H1 (cell line): Measurements from ENCODE around the gene COTL1. TPM values are rescaled to one million over a fixed set of nuclear protein-coding genes. Genes with fewer than 3 reads are reported as not detected.

Experiments
- CTCF ChIA-PET: fragments of 300-600 bp; sonication (Branson Sonifier 250); formaldehyde crosslinking; loops from one replicate; lab custom pipeline; 2021; ENCODE audit not compliant: partially characterized antibody; lab: Charles Lee
- POLR2A ChIA-PET: fragments of 300-600 bp; sonication (Branson Sonifier 250); formaldehyde crosslinking; loops from one replicate; lab custom pipeline; 2021; ENCODE audit warnings: inconsistent platforms; ENCODE audit not compliant: partially characterized antibody; lab: Charles Lee
- DNase-seq, 2 experiments: peaks; one replicate each; pipeline versions ENCODE4 v3.0.0 to v3.0.0-alpha.2; 2010 to 2022; ENCODE audit warnings: low spot score in 2 of 2, low read depth in 1 of 2, mixed read lengths in 1 of 2
- FAIRE-seq: peaks from 2 replicates; lab custom pipeline; 2011; peaks lifted over from hg19 to GRCh38; lab: Jason Lieb, UNC
- H2AFZ ChIP-seq: 2 replicates; pipeline ENCODE4 v1.8.1; 2012; ENCODE audit warnings: low read length, inconsistent platforms
- H2AK5ac ChIP-seq: 2 replicates; pipeline ENCODE4 v1.6.1; 2013; ENCODE audit warnings: low read depth, low read length
- H2BK120ac ChIP-seq: replicated peaks from 2 replicates; pipeline ENCODE3; 2013; ENCODE audit warnings: low read depth, low read length, inconsistent platforms
- H2BK12ac ChIP-seq: 2 replicates; pipeline ENCODE4 v1.6.1; 2013; ENCODE audit warnings: low read depth, low read length
- H2BK15ac ChIP-seq: 2 replicates; pipeline ENCODE4 v1.6.1; 2013; ENCODE audit warnings: low read length
- H2BK20ac ChIP-seq: 2 replicates; pipeline ENCODE4 v1.6.1; 2013; ENCODE audit warnings: low read length
- H2BK5ac ChIP-seq: 2 replicates; pipeline ENCODE4 v1.6.1; 2013; ENCODE audit warnings: low read depth, low read length
- H3K14ac ChIP-seq: 2 replicates; pipeline ENCODE4 v1.6.1; 2013; ENCODE audit warnings: inconsistent platforms; ENCODE audit not compliant: insufficient read length
- H3K18ac ChIP-seq: 2 replicates; pipeline ENCODE4 v1.6.1; 2013; ENCODE audit warnings: low read length; ENCODE audit errors: extremely low read depth
- H3K23ac ChIP-seq: 2 replicates; pipeline ENCODE4 v1.6.1; 2013; ENCODE audit warnings: inconsistent platforms; ENCODE audit not compliant: insufficient read length
- H3K23me2 ChIP-seq: 2 replicates; pipeline ENCODE4 v1.6.1; 2013; ENCODE audit warnings: low read depth, low read length
- H3K27ac ChIP-seq: 2 replicates; pipeline ENCODE4 v1.6.1; 2011; ENCODE audit warnings: low read depth, low read length, inconsistent platforms
- H3K27me3 ChIP-seq, 4 experiments: replicated peaks in 1 of 4; 1 replicate in 1 of 4; 2 replicates in 3 of 4; pipeline versions ENCODE4 v1.6.1 to v1.8.1; 2011 to 2013; ENCODE audit warnings: low read length in 3 of 4, mild to moderate bottlenecking in 3 of 4, inconsistent platforms in 2 of 4, mixed read lengths in 2 of 4, moderate library complexity in 1 of 4; ENCODE audit not compliant: control insufficient read depth in 3 of 4, insufficient read depth in 3 of 4; ENCODE audit errors: extremely low read depth in 1 of 4
- H3K36me3 ChIP-seq, 4 experiments: 2 replicates each; pipeline versions ENCODE4 v1.6.1 to v1.8.1; 2011 to 2013; ENCODE audit warnings: mild to moderate bottlenecking in 4 of 4, low read length in 3 of 4, moderate library complexity in 2 of 4, control low read depth in 1 of 4, inconsistent platforms in 1 of 4; ENCODE audit not compliant: insufficient read depth in 4 of 4, control insufficient read depth in 2 of 4
- H3K4ac ChIP-seq: replicated peaks from 2 replicates; pipeline ENCODE3; 2013; ENCODE audit warnings: low read length, low read depth, mixed read lengths, inconsistent platforms; ENCODE audit not compliant: insufficient read length
- H3K4me1 ChIP-seq, 4 experiments: replicated peaks in 1 of 4; 1 replicate in 1 of 4; 2 replicates in 3 of 4; pipeline versions ENCODE4 v1.6.1 to v1.8.1; 2011 to 2013; ENCODE audit warnings: low read length in 3 of 4, inconsistent platforms in 2 of 4, mixed read lengths in 1 of 4; ENCODE audit not compliant: insufficient read depth in 4 of 4, control insufficient read depth in 3 of 4
- H3K4me2 ChIP-seq, 2 experiments: 2 replicates each; pipeline versions ENCODE4 v1.6.1 to v1.8.1; 2011 to 2013; ENCODE audit warnings: low read depth in 2 of 2, low read length in 2 of 2, control low read depth in 1 of 2, inconsistent platforms in 1 of 2, mild to moderate bottlenecking in 1 of 2; ENCODE audit not compliant: insufficient read depth in 1 of 2
- H3K4me3 ChIP-seq, 4 experiments: fragments of 200-600, 300-600 bp in 1 of 4; sonication (generic), shearing (Covaris generic), sonication (Bioruptor Twin) in 1 of 4; 2 replicates each; pipeline versions ENCODE4 v1.5.1 to v1.8.1; 2011 to 2016; ENCODE audit warnings: low read length in 4 of 4, low read depth in 3 of 4, control low read depth in 2 of 4, inconsistent platforms in 2 of 4, mild to moderate bottlenecking in 2 of 4, mixed read lengths in 1 of 4, moderate library complexity in 1 of 4; ENCODE audit not compliant: insufficient read depth in 2 of 4; ENCODE audit errors: extremely low read depth in 1 of 4
- H3K56ac ChIP-seq: replicated peaks from 2 replicates; pipeline ENCODE3; 2013; ENCODE audit warnings: low read depth, mild to moderate bottlenecking, mixed read lengths, low read length, inconsistent platforms; ENCODE audit not compliant: insufficient read length
- H3K79me1 ChIP-seq: 2 replicates; pipeline ENCODE4 v1.6.1; 2013; ENCODE audit warnings: low read depth, low read length, control low read depth
- H3K79me2 ChIP-seq, 2 experiments: 2 replicates each; pipeline versions ENCODE4 v1.6.1 to v1.8.1; 2012 to 2013; ENCODE audit warnings: low read length in 2 of 2, mild to moderate bottlenecking in 2 of 2, inconsistent platforms in 1 of 2; ENCODE audit not compliant: insufficient read depth in 2 of 2, control insufficient read depth in 1 of 2
- H3K9ac ChIP-seq, 4 experiments: replicated peaks in 1 of 4; 1 replicate in 1 of 4; 2 replicates in 3 of 4; pipeline versions ENCODE4 v1.6.1 to v1.8.1; 2011 to 2013; ENCODE audit warnings: low read depth in 3 of 4, low read length in 3 of 4, control low read depth in 2 of 4, mild to moderate bottlenecking in 2 of 4, moderate library complexity in 2 of 4, inconsistent platforms in 1 of 4; ENCODE audit errors: extremely low read depth in 1 of 4
- H3K9me3 ChIP-seq, 2 experiments: 2 replicates each; pipeline versions ENCODE4 v1.6.1 to v1.8.1; 2012 to 2013; ENCODE audit warnings: mild to moderate bottlenecking in 2 of 2, moderate library complexity in 2 of 2, control low read depth in 1 of 2, inconsistent platforms in 1 of 2, low read depth in 1 of 2, low read length in 1 of 2, mixed read lengths in 1 of 2; ENCODE audit not compliant: insufficient read depth in 2 of 2
- H4K20me1 ChIP-seq, 2 experiments: replicated peaks in 1 of 2; 2 replicates each; pipeline versions ENCODE3 to v1.8.1; 2011 to 2013; ENCODE audit warnings: inconsistent platforms in 2 of 2, low read length in 2 of 2, mild to moderate bottlenecking in 1 of 2; ENCODE audit not compliant: insufficient read depth in 2 of 2, control insufficient read depth in 1 of 2
- H4K5ac ChIP-seq: 2 replicates; pipeline ENCODE4 v1.6.1; 2013; ENCODE audit warnings: low read length, low read depth, mixed read lengths, inconsistent platforms; ENCODE audit not compliant: insufficient read length
- H4K8ac ChIP-seq: 2 replicates; pipeline ENCODE4 v1.8.0; 2013; ENCODE audit warnings: mild to moderate bottlenecking, moderate library complexity, low read length, inconsistent platforms; ENCODE audit not compliant: insufficient read depth; ENCODE audit errors: extremely low read depth
- H4K91ac ChIP-seq: replicated peaks from 2 replicates; pipeline ENCODE3; 2013; ENCODE audit warnings: low read length, mixed read lengths, inconsistent platforms; ENCODE audit not compliant: insufficient read length
- NRF1 ChIP-seq: IDR thresholded peaks from 2 replicates; pipeline ENCODE4 v1.6.1; 2011; ENCODE audit warnings: mild to moderate bottlenecking, low read depth, low read length, improper control_type of control experiment
- POLR2A ChIP-seq, 2 experiments: IDR thresholded peaks; 1 replicate in 1 of 2; 2 replicates in 1 of 2; pipeline ENCODE4 v1.6.1; 2011; ENCODE audit warnings: low read depth in 2 of 2, low read length in 2 of 2, mild to moderate bottlenecking in 2 of 2; ENCODE audit errors: control extremely low read depth in 1 of 2
- RXRA ChIP-seq: IDR thresholded peaks from 2 replicates; pipeline ENCODE4 v1.6.1; 2011; ENCODE audit warnings: low read depth, mild to moderate bottlenecking, low read length, moderate library complexity; ENCODE audit not compliant: insufficient read depth
- SIX5 ChIP-seq: IDR thresholded peaks from 2 replicates; pipeline ENCODE4 v1.6.1; 2011; ENCODE audit warnings: mild to moderate bottlenecking, low read depth, low read length
- TAF1 ChIP-seq: IDR thresholded peaks from 2 replicates; pipeline ENCODE4 v1.6.1; 2011; ENCODE audit warnings: mild to moderate bottlenecking, low read depth, low read length
- TEAD4 ChIP-seq: IDR thresholded peaks from 2 replicates; pipeline ENCODE4 v1.6.1; 2012; ENCODE audit warnings: low read depth, low read length, inconsistent platforms, mixed read lengths
- WGBS, 2 experiments: shearing (Covaris generic) in 1 of 2; methylation state at CpG; one replicate each; pipeline versions ENCODE4 v1.1.6 to v1.1.7; 2013 to 2015; ENCODE audit warnings: low lambda C conversion rate in 2 of 2, mixed read lengths in 2 of 2, inconsistent platforms in 1 of 2, low coverage in 1 of 2, missing lambda C conversion rate in 1 of 2; ENCODE audit not compliant: insufficient replicate concordance in 2 of 2, insufficient coverage in 1 of 2, insufficient read length in 1 of 2; ENCODE audit errors: extremely low coverage in 1 of 2, missing lambda C conversion rate in 1 of 2; 5-methylcytosine and 5-hydroxymethylcytosine counted together
- polyA plus RNA-seq, 7 experiments: library from polyadenylated mRNA; depleted of rRNA in 3 of 7; stranded (reverse) in 5 of 7; unstranded in 2 of 7; fragments of >200 nt in 5 of 7; fragments of 200-250 nt in 2 of 7; gene quantifications; 1 replicate in 5 of 7; 2 replicates in 1 of 7; 4 replicates in 1 of 7; pipeline versions ENCODE4 v1.2.1 to v1.2.3, GENCODE V29; 2011 to 2013; ENCODE audit warnings: missing spikeins in 2 of 7, mixed read lengths in 2 of 7
- total RNA-seq: library from RNA; stranded (reverse); fragmentation: NEBNext Ultra II Directional; extraction: Animal tissue kit (Norgen Biotek cat#: 25700); gene quantifications from 2 replicates; pipeline ENCODE4 v1.2.1, GENCODE V29; 2021

Gene COTL1
- total and polyA plus RNA-seq, 2 of the 8 experiments (the other 6 are each of a cell fraction or from before 2014, with no cell fraction given) = 59.2 to 183 TPM

GRCh38 chr16:84630009-84630408 lies 12.1 kb upstream of the COTL1 start:
- H2BK15ac ChIP-seq = peak overlapping the region; percentile 33; the same call in 1 of the 2 replicates
- CTCF ChIA-PET = interaction anchor here (0.9 to 3.9 kb wide), 5 partner anchors 9 to 121 kb away, joined by 3 to 23 read pairs (median 4); partner anchors contain the start of gene KLHL36
- H3K4me1 ChIP-seq = peaks cover 0 to 6% (median 3%) of the 10 kb centered on the region in 4 experiments; a peak in 3 of 7 replicates
- H3K9ac ChIP-seq = no peak overlapping the region
- H3K27me3 ChIP-seq = no peaks in the 10 kb centered on the region
- no peak overlapping the region for H3K27ac ChIP-seq
- 0 out of 4 replicates have a peak overlapping the region, but pooled peaks of 1 of the 2 experiments have one; percentile 37 for H3K4me2 ChIP-seq
- no peak overlapping the region for H2BK20ac ChIP-seq
- DNase-seq (no peak), FAIRE-seq (no peak)
- H2AK5ac ChIP-seq = no peak overlapping the region
- no peak overlapping the region for H2BK5ac ChIP-seq
- no peaks in the 10 kb centered on the region for H3K79me2 ChIP-seq
- peak overlapping the region; percentile 29; the same call in 1 of the 2 replicates for H2BK12ac ChIP-seq
- 0 out of 2 replicates have a peak overlapping the region, but pooled peaks have one; percentile 9 for H4K8ac ChIP-seq
- no peaks in the 10 kb centered on the region for H4K20me1 ChIP-seq
- H3K36me3 ChIP-seq = no peaks in the 10 kb centered on the region
- no peak overlapping the region for H3K4ac ChIP-seq
- H3K56ac ChIP-seq = no peak overlapping the region
- no peak for TF ChIP-seq RXRA
- no peak for TF ChIP-seq TEAD4
- TF ChIP-seq SIX5 = no peak
- TF ChIP-seq NRF1 = no peak
- TF ChIP-seq POLR2A (IDR thresholded peaks at IDR 0.05; ENCODE audit: control extremely low read depth in 1 of 2, low read depth in 2 of 2, low read length in 2 of 2) = no peak
- no peak for TF ChIP-seq TAF1
- TF ChIP-seq, all 59 proteins: peak for 0
- H3K23me2 ChIP-seq = no peaks in the 10 kb centered on the region
- peak overlapping the region; percentile 72; the same call in 1 of the 2 replicates for H2AFZ ChIP-seq
- POLR2A ChIA-PET = interaction anchor here (0.8 kb wide), 1 partner anchor 15 kb away, joined by 3 read pairs; no protein-coding TSS in a partner anchor
- no peak overlapping the region for H2BK120ac ChIP-seq
- no peak overlapping the region for H4K5ac ChIP-seq
- no peak overlapping the region for H4K91ac ChIP-seq
- no peak overlapping the region for H3K4me3 ChIP-seq
- H3K18ac ChIP-seq = no peak overlapping the region
- H3K14ac ChIP-seq = no peak overlapping the region
- no peaks in the 10 kb centered on the region for H3K9me3 ChIP-seq
- no peaks in the 10 kb centered on the region for H3K79me1 ChIP-seq
- 97% methylated on average over 4 of the region's 5 CpGs; no CpG with 5 or more reads in 1 of the 2 experiments for WGBS, 2 experiments
- H3K23ac ChIP-seq = no peak overlapping the region
